CD4-positive, alpha-beta T cell treated with Interferon gamma for 1 hour (primary cell): ENCODE results near the gene BICC1.

Source experiments
- DNase-seq: peaks from one replicate; pipeline ENCODE4 v3.0.0-alpha.2; 2020

Gene BICC1

DNA sequence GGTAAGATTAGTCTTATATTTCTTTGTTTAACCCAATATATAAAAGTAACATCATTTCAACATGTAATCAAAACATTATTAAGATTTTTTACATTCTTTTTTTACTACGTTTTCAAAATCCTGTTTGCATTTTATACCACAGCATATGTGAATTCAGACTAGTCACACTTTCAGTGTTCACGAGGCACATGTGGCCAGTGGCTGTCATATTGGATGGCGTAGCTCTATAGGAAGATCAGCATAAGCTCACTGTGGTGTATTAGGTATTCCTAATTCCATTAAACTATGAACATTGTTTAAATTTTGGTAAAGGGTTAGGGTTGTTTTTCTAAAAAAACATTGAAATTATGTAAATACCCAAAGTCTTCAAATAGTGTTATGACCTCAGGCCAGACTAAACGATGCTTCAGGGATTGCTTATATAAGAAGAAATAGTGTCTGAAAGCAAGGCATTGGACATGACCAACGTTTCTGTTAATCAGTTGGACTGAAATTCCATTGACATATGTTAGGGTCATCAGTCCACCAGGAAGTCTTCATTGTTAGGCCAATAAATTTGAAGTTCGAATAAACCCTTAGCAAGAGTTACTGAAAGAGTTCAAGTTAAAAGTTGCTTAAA, 97.0 kb downstream of the BICC1 start:
- DNase-seq: no peak

DNA sequence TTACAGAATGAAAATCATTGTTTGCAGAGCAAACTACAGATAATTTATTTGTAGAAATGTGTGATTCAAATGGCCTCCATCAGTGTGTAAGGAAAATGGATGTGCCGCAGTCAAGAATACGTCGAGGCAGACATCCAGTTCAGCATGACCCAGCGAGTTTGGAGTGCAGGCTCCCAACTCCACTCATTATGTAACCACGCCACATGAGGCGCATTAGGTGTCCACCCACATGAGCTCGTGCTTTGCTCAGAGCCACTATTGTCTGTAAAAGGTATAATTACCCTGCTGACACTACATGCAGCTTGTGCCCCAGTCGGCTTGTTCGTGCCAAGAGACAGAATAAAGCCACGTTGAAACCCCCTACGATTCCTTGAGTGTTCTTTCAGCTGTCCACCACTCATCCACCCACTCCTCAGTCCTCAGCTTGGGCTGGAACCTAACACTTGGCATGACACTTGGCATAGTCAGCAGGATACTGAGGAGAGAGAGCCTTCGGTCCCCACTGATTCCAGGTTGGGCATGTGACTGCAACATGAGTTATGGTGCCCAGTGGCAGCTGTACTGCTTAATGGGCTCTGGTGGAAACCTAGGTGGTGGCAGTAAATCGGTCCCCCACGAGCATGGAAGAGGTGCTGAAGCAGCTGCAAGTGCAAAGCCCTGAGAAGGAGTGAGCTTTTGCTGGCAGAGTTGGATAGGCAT, 102.7 kb downstream of the BICC1 start:
- DNase-seq: no peak

DNA sequence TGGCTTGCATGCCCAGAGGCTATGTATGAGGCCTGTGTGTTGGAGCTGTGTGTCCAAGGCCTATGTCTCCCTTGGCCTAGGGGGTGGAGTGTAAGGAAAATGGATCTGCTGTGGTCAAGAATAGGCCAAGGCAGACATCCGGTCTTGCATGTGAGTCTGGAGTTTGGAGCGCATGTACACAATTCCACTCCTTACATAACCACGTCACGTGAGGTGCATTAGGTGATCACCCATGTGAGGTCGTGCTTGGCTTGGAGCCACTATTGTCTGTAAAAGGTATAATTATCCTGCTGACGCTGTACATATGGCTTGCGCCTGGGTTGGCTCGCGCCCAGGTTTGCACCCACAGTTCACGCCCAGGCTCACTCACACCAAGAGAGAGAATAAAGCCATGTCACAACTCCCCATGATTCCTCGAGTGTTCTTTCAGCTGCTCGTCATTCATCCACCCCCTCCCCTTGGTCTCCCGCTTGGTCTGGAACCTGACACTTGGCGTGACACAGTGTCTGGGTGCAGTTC, 105.5 kb downstream of the BICC1 start:
- no peak for DNase-seq

DNA sequence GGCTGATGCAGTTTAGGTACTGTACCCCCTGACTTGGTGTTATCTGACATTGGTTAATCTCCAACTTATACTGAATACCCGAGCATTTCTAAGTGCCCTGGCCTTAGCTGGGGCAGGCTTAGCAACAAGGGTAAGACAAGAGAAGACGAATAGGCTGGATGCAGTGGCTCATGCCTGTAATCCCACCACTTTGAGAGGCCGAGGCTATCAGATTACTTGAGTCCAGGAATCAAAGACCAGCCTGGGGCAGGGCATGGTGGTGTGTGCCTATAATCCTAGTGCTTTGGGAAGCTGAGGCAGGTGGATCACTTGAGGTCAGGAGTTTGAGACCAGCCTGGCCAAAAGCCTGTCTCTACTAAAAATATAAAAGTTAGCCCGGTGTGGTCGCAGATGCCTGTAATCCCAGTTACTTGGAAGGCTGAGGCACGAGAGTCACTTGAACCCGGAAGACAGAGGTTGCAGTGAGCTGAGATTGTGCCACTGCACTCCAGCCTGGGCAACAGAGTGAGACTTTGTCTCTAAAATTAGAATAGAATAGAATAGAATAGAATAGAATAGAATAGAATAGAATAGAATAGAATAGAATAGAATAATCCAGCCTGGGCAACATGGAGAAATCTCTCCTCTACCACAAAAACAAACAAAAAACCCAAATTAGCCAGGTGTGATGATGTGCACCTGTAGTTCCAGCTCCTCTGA, 108.9 kb downstream of the BICC1 start:
- no peak for DNase-seq

DNA sequence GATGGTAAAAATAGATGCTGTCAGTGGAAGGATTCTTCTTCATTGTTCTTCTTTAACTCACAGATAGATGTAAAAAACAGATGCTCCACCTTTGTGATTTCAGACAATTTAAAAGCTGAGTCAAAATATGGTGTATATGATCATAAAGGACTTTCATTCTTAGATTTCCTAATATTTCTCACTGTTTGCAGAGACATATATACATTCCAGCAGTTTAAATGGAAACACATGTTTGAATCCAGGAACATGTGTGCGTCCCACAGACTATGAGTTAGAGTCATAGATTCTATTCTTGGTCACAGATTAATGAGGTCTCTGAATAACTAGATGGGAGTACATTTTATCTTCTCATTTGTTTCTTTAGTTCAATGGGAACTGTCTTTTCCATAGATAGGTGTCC, 109.6 kb downstream of the BICC1 start:
- DNase-seq: no peak

DNA sequence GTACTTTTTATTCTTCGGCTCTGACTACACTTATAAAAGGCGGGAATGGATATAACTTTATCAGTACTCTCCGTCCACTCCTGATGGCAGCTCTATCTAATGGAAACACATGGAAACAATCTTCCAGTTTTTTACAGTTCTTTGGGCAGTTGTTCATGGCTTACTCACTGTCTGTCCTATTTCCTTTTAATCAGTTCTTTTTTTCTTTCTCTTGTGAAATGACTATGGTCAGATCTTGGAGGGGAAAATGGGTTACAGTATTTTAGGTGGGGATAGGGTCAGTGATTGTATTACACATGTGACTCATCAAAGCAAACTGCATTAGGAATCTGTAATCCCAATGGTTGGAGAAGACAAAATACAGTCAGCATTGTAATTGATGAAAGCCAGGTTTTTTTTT, 112.4 kb downstream of the BICC1 start:
- DNase-seq: no peak

DNA sequence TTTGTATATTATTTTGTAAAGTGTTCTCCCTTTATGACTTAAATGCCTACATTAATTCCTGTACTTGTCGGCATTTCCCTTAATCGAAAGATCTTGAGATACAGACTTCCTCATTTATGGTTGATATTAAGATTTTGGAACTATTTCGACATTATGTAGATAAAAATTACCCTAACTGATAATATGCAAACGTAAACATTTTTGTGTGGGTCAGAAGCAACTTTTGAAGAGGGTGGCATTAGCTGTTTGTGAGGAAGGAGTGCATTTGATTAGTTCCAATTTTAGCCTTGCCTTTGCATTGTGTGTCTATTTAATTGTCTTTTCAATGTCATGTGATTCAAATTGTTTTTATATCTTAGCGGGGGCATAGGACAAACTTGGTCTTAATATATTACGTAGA, 114.7 kb downstream of the BICC1 start:
- no peak for DNase-seq

DNA sequence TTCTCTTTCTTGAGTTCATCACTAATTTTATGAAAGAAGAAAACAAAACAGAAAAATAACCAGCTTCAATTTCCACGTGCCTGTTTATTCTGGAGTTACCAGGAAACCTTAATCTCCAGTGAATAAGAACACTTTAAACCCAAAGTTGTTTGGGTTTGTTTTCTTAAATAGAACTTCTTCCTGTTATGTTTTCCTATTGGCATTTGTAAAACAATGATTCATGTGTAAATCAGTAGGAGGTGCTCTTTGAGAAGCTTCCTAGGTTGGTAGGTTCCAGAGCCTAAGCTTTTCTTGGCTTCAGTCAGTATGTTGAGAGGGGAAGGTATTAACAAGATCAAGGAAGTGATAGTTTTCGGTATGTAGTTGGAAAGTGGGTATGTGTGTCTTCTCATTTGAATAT, 119.0 kb downstream of the BICC1 start:
- no peak for DNase-seq

DNA sequence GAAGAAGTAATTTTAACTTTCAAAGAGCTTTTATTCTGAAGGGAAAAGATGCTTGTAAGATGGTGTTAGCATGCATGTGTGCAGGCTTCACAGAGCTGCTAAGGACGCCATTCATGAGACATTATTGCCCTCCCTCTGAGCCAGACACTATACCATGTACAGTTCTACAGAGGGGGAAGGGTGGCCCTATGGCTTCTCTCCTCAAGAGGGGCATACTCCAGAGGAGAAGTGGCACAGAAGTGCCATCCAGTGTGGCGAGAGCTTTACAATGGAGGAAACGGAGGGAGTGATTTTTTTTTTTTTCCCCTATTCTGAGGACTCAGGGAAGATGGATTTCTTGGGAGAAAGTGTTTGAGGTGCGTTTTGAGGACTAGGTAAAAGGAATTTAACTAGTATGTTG, 119.5 kb downstream of the BICC1 start:
- no peak for DNase-seq

DNA sequence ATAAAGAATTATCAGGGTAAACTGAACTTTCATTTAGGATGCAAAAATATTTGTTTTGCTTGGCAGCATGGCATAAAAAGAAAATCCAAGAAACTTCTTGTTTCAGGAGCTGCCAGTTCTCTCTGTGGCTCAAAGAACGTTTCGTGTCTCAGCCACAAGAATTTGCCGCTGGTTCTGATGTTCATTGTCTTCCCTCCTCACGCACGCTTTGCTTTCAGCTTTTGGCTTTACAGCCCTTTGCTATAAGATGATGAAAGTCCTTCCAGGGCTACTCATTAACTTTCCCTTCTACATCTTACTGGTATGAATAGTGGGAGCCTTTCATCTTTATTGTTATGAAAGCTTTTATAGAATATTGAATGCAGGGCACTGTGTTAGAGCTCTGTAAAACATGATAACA, 124.7 kb downstream of the BICC1 start:
- no peak for DNase-seq

DNA sequence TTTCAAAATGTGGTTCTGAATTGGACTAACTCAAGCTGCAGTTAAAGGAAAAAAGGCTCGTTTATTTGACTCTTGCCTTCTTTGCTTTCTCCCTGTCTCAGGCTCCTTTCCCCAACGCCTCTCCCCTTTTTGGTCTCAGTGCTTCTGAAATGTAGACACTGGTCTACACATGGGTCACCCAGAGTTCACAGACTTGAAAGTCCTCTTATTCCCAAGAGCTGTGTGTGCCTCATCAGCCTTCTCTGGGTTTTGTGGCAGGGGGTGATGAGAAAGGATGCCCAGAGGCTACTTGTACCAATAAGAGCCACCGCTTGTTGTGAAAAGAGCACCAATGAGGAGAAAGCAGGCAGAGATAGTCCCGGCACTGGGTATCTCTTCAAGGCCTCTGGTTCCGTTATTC, 125.7 kb downstream of the BICC1 start:
- DNase-seq: no peak

DNA sequence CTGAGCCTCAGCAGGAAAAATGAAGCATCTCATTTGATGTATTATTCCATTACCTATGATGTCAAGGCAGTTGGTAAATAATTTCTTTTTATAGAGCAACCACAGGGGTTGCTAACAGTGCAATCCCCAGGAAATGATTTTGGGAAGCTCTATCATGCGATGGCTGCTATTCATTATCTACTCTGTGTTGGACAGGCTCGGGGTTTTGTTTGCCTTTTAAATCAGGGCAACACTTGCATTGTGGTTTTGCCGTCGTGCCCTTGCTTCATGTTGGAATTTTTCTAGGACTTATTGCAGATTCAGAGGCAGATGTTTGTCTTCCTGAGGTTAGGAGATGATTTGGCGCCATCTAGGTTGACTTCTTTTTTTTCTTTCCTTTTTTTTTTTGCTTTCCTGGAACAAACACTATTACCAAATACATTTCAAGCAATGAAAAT, 128.4 kb downstream of the BICC1 start:
- DNase-seq: no peak

DNA sequence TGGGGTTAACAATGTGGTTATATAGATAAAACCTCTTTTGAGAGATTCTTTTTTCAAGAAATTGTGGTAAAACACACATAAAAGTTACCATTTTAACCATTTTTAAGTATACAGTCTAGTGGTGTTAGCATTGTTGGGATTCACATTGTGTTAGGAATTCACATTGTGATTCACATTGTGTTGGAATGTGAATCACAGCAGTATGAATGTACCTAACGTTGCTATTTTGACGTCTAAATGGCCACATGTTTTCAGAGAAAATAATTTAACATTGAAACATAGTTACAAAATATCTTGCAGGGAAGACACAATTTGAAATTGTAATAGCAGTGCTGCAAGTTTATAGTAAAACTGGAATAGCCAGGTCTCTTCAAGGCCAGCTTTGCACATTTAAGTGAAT, 129.0 kb downstream of the BICC1 start:
- DNase-seq: no peak

DNA sequence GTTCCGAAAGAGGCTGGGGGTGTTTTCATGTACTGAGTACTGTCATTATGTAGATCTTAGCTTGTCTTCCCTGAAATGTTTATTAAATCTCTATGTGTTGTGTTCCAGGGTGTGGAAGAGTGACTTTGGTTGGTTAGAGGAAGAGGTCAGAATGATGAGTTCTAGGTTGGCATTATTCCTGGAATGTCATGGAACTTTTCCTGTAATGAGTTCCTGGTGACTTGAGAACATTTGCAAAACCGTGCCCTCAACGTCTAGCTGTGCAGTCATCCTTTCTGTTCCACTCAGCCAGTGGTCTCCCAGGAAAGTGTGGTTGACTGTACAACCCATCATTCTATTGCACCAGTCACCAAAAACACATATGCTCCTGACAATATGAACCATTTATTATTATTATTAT, 129.6 kb downstream of the BICC1 start:
- DNase-seq: no peak

DNA sequence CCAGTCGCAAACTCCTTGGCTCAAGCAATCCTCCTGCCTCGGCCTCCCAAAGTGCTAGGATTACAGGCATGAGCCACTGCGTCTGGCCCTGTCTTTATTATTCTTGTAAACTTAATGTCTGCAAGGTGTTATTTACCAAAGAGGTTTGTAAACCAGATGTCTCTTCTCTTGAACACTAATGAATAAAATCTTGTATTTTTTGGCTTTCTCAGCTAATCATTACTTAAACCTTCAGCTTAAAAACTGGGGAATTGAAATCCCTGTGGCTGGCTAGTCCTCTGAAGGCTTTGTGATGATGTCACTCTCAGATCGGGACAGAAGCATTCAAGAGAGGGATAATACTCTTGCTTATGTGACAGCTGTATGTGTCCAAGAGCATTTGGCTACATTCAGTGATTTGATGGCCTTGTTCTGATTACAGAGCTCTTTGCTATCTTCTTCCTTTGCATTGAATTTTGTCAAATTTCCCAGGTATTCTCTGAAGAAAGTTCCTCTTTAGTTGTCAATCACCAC, 130.3 kb downstream of the BICC1 start:
- DNase-seq: no peak

DNA sequence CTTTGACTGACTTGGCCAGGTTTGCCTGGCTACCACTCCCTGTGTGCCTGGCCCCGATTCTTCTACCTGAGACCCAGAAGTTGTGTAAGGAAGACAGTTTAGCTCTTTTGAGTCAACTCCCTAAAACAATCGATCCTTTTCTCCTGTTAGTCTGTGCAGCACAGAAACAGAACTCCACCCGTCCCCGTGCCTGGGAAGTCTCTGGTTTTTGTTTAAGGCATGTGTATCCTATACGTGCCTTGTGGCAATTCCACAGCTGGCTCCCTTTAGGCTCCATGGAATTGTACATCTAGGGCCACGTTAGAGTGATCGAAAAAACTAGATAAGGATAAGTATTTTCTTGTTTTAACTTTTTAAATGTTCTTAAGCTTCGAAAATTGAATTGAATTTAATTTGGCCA, 131.6 kb downstream of the BICC1 start:
- DNase-seq: no peak

DNA sequence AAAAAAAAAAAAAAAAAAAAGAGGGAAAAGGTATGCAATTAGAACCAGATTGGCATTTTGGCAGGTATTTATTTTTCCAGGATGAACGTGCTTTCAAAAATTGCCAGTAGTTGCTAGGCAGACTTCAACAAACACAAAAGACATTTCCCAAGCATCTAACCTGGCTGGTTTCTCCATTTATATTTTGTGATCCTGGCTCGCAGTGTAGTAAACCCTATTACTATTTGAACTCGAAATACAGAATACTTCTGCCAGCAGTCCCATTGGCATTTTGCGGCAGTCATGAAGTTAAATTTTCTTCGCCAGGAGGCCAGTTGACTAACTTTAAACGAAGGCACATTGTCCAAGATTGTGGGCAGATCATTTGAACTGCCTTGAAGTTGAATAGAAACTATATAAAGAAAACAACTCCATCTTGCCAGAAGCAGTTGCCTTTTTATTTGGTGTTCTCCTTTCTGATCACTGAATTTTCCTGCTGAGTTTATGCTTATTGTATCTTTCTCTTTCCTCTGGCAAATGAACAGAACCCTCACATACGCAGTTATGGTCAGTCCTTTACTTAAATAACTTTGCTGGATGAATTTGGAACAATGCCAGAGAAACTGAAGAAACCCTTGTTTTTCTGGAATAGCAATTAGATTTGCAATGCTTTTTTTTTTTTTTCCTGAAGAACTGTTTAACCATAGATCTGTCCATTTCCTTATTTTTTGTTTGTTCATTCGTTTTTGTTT, 132.9 kb downstream of the BICC1 start:
- DNase-seq: no peak

DNA sequence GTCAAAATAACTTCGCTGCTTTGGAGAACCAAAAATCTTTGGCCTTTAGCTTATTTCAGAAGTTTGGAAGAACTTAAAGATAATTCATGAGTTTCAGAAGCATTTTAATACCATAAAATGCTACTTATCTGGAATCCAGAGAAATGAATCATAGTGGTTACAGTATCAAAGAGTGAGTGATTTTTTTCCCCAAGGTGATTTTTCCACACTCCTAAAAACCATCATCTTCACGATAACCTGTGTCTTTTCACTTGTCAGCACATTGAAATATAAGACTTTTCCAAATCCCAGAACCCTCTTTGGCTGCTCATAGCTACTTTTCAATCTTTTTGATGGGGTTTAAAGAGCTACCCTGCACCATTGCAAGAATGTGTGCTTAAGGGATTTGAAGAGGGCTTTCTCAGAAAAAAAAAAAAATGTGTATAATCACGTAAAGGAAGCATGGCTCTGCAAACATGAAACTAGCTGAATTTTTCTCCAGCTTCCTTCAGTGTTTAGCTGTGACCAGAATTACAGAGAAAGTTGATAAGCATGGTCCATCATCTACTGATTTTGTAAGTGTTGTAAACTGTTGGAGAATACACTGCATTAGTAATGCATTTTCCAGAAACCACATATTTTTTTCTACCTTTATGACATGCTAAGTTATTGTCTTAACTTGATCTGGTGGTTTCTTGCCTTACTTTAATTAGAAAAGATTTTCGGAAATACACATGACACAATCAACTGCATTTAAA, 134.9 kb downstream of the BICC1 start:
- DNase-seq: no peak

DNA sequence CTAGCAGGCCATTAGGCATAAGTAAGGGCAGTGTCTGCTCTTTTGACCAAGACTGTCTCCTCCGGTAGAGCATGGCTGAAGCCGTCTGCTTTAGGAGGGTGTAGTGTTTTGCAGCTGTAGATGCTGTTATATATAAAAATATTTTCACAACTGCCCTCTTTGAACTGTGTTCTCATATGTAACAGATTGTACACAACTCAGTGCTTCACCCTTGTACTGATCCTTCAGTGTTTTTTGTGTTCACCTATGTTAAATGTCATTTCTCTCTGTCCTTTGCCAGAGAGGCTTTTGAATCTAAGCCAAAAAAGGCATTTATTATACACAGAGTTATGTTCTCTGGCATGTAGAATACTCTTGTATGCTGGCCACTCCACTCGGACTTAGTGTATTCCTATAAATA, 135.5 kb downstream of the BICC1 start:
- DNase-seq: no peak

DNA sequence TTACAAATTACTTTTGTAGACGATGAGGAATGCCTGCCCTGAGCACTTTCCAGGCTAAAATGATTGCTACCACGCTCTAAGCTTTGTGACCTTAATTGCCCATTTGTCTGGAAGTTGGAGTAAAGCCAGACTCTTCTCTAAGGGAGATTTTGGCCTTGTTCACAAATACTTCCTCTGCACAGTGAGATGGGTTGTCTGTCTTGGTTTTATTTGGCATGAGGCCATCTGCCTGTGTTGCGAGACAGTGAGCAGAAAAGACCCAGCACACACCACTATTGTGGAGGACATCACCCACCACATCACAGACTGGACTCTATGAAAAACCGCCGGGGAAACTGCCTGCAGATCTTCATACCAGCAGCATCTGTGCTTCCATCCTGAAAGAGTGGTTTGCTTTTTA, 138.4 kb downstream of the BICC1 start:
- no peak for DNase-seq

DNA sequence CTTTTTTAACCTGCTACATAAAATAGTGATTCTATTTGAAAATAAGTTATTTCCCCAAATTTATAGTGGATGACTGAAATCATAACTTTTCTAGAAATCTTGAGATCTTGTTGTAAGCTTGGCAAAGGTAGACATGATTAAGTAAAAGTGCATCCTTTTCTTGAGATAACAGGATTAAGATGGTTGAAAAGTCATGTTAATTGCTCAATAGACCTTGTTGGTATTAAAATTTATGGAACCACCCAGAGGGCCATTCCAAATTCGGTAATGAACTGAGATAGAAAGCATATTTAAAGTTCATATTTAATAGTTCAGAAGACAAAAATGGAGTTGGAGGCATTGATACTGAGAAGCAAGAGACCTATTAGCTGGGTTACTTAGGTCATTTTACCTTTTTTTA, 139.1 kb downstream of the BICC1 start:
- no peak for DNase-seq

DNA sequence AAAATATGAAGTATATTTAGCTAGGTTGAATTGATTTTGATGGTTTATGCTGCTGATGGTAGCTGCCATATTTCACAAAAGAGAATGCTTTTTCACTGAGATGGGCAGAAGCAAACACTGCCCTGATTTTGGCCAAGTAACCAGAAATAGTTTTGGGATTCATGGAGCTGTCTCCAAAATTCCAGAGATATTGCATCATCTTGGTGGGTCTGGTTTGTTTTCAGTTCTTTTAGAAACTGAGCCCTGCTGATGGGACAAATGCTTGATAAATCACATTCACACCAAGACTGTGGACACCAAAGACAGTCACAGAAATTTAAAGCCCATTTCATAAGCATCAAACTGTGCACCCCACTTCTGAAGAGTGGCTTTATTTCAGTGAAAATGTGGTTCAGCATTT, 140.5 kb downstream of the BICC1 start:
- DNase-seq: no peak
